Stimulated activated CD4-positive, alpha-beta T cell treated with anti-CD3 and anti-CD28 coated beads, Interleukin-15, amount 100 ng/mL, for 48 hours (primary cell): ENCODE data around the gene EFNA4.

Source experiments
- DNase-seq, 2 donors: peaks; one replicate each; pipeline ENCODE4 v3.0.0-alpha.2; 2020; ENCODE audit warnings: low read depth in 2 of 2

Gene EFNA4

GRCh38 chr1:155073377-155074242 lies 10.1 kb downstream of the EFNA4 start:
- DNase-seq = no peak

GRCh38 chr1:155075535-155075934 lies 12.0 kb downstream of the EFNA4 start:
- DNase-seq = no peak

GRCh38 chr1:155076371-155076770 lies 12.8 kb downstream of the EFNA4 start:
- DNase-seq = no peak

- no peak for DNase-seq
Observed at GRCh38 chr1:155077346-155077745, 13.8 kb downstream of the EFNA4 start.

- no peak for DNase-seq
Observed at GRCh38 chr1:155077758-155078445, 14.4 kb downstream of the EFNA4 start.

GRCh38 chr1:155078469-155079209 lies 15.1 kb downstream of the EFNA4 start, which contains the start of gene EFNA3:
EFNA3 (plus strand) TSS chr1:155078837; CDS start chr1:155078942, 105 bp downstream.
- DNase-seq = no peak

GRCh38 chr1:155079210-155079486 lies 15.6 kb downstream of the EFNA4 start:
- DNase-seq = no peak

- no peak for DNase-seq
Observed at GRCh38 chr1:155079487-155080311, 16.2 kb downstream of the EFNA4 start.

GRCh38 chr1:155080312-155081228 lies 17.0 kb downstream of the EFNA4 start:
- DNase-seq = no peak

GRCh38 chr1:155081472-155082300 lies 18.1 kb downstream of the EFNA4 start:
- no peak for DNase-seq

GRCh38 chr1:155082301-155083051 lies 18.9 kb downstream of the EFNA4 start:
- DNase-seq = no peak

GRCh38 chr1:155083052-155083541 lies 19.6 kb downstream of the EFNA4 start:
- DNase-seq = no peak

GRCh38 chr1:155083865-155084721 lies 20.6 kb downstream of the EFNA4 start:
- no peak for DNase-seq

- peak; percentile 86 to 90 for DNase-seq
Observed at GRCh38 chr1:155084722-155085503, 21.4 kb downstream of the EFNA4 start.

GRCh38 chr1:155085504-155086127 lies 22.1 kb downstream of the EFNA4 start:
- peak; percentile 73 to 81 for DNase-seq

- DNase-seq = peak; percentile 64 to 76
Observed at GRCh38 chr1:155086128-155086741, 22.7 kb downstream of the EFNA4 start.
